ENCODE data around the gene COG7. TPM values are rescaled to one million over a fixed set of nuclear protein-coding genes. Genes with fewer than 3 reads are reported as not detected.
"Not testable (repeated sequence)": the region's sequence is repeated elsewhere in the genome, so short reads cannot be mapped to it uniquely, and the experiment has no call there.

COG7 gene
- total and polyA plus RNA-seq, 8 donors: 19.8 to 36.7 (median 31.0) TPM

GRCh38 chr16:23367988-23368387, 85.0 kb downstream of the COG7 start:
- Histone ChIP-seq H3K9me3 (no peaks in the 10 kb centered on the region), H3K27ac (no peak overlapping the region), H3K4me1 (no peaks in the 10 kb centered on the region), H3K36me3 (no peaks in the 10 kb centered on the region), H3K27me3 (no peaks in the 10 kb centered on the region), H3K4me3 (no peak overlapping the region)
- intact Hi-C loops (cut with DNase I): no loop called here
- no peak for TF ChIP-seq CTCF (IDR thresholded peaks at IDR 0.05)
- no peak for DNase-seq
- ATAC-seq: no peak

GRCh38 chr16:23367564-23367963, 85.4 kb downstream of the COG7 start:
- TF ChIP-seq CTCF (IDR thresholded peaks at IDR 0.05): no peak
- no peaks in the 10 kb centered on the region for H3K4me1 ChIP-seq
- no peaks in the 10 kb centered on the region for H3K36me3 ChIP-seq
- ATAC-seq (no peak), DNase-seq (no peak)
- no peaks in the 10 kb centered on the region for H3K27me3 ChIP-seq
- no peak overlapping the region for H3K4me3 ChIP-seq
- intact Hi-C loops (cut with DNase I): no loop called here
- H3K9me3 ChIP-seq: no peaks in the 10 kb centered on the region
- no peak overlapping the region for H3K27ac ChIP-seq

- H3K9me3 ChIP-seq; H3K27me3 ChIP-seq; ATAC-seq; H3K36me3 ChIP-seq; DNase-seq; intact Hi-C loops (cut with DNase I); H3K27ac ChIP-seq; H3K4me1 ChIP-seq; H3K4me3 ChIP-seq: not testable (repeated sequence)
These were observed 86.6 kb downstream of the COG7 start for GRCh38 chr16:23366341-23366740.

GRCh38 chr16:23365602-23366240, 87.3 kb downstream of the COG7 start:
- no peak for TF ChIP-seq CTCF (IDR thresholded peaks at IDR 0.05)
- Histone ChIP-seq H3K27me3 (no peaks in the 10 kb centered on the region), H3K4me1 (peaks cover 0 to 3% of the 10 kb centered on the region in 2 donors), H3K27ac (no peak overlapping the region), H3K9me3 (no peaks in the 10 kb centered on the region), H3K36me3 (no peaks in the 10 kb centered on the region), H3K4me3 (no peak overlapping the region)
- intact Hi-C loops (cut with DNase I): no loop called here
- DNase-seq: no peak
- ATAC-seq: no peak

DNA sequence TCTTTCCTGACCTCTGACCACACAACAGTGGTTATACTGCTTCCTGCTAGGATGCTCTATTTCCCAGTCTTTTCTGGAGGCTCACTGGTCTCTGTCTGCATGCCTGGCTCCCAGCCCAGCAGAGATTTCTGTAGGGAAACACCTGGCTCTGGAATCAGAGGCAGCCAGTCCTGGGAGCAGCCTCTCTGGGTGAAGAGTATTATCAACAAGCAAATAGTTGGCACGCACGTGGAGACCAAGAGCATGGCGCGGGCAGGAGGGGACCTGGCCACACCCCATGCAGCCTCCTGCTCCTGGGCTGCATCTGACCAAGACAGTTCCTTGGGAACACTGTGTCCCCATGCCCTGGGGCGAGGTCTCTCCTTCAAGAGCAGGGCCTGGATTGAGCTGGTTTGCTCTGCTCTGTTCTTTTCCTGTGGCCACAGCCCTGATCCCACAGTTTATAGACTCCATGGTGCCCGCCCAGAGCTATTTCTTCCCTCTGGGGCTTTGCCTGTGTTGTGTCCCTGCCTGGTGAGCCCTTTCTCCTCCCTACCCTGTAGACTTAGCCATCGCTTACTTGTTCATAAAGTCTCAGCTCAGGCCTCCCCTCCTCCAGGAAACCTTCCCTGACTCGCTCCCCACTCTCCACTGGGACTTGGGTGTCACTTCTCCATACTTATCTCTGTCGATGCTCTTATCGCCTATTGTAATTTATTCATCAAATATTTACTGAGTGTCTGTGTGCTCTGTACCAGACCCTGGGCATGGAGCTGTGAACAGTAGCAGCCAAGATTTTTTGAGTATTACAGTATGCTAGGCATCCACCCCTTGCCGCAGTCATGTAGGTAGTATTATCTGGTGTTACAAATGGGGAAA, 90.3 kb downstream of the COG7 start:
- Histone ChIP-seq H3K36me3 (no peaks in the 10 kb centered on the region), H3K4me1 (peaks cover 0 to 3% of the 10 kb centered on the region in 2 donors), H3K27ac (peak overlapping the region in 1 of 2 donors; percentile 76), H3K27me3 (no peaks in the 10 kb centered on the region), H3K4me3 (no peak overlapping the region), H3K9me3 (no peaks in the 10 kb centered on the region)
- no peak for TF ChIP-seq CTCF (IDR thresholded peaks at IDR 0.05)
- intact Hi-C loops (cut with DNase I): no loop called here
- ATAC-seq: peak; percentile 91
- peak; percentile 10 to 89 (median 59) for DNase-seq

Data from left lung (tissue), 10 donors.